ENCODE data around the gene FGF11. TPM values are rescaled to one million over a fixed set of nuclear protein-coding genes. Genes with fewer than 3 reads are reported as not detected.

The FGF11 gene
- total and polyA plus RNA-seq, 2 donors (not counting 1 experiment from before 2014, with no cell fraction given): 0.33 to 0.87 TPM

- no peak within 1 kb of the TSS for H3K4me2 ChIP-seq (ENCODE audit: extremely low read depth, insufficient read depth, low read length)
- no peaks in the 10 kb centered on the region for H3K27me3 ChIP-seq (ENCODE audit: control insufficient read depth, insufficient read depth, low read length)
- no peak within 1 kb of the TSS for H3K27ac ChIP-seq (ENCODE audit: insufficient read depth, low read length)
- no peaks in the 10 kb centered on the region for H3K9me3 ChIP-seq (ENCODE audit: control insufficient read depth, insufficient read depth, low read depth, low read length)
- no peak for DNase-seq (ENCODE audit: low read depth in 2 of 2)
- no peak for TF ChIP-seq CTCF (conservative IDR thresholded peaks at IDR 0.05 in 1 of 2, IDR thresholded peaks at IDR 0.05 in 1 of 2; ENCODE audit: low read depth in 1 of 2, low read length in 2 of 2)
- no peak for TF ChIP-seq EZH2 (IDR thresholded peaks at IDR 0.05; ENCODE audit: low read length, missing control alignments)
- no peaks in the 10 kb centered on the region for H3K36me3 ChIP-seq (ENCODE audit: control insufficient read depth, insufficient read depth, low read length)
- H3K9ac ChIP-seq (ENCODE audit: insufficient read depth, low read length): no peak within 1 kb of the TSS
- no peak within 1 kb of the TSS for H3K4me3 ChIP-seq (replicated peaks in 1 of 4; ENCODE audit: control extremely low read depth in 1 of 4, insufficient read depth in 1 of 4, low read depth in 3 of 4, low read length in 4 of 4)
- no peaks in the 10 kb centered on the region for H4K20me1 ChIP-seq (ENCODE audit: control insufficient read depth, extremely low read depth, insufficient read depth, low read length)
- no peaks in the 10 kb centered on the region for H3K4me1 ChIP-seq (ENCODE audit: control insufficient read depth, extremely low read depth, insufficient read depth, low read length)
- H3K79me2 ChIP-seq (ENCODE audit: control insufficient read depth, insufficient read depth, low read length): no peaks in the 10 kb centered on the region
- H2AFZ ChIP-seq (ENCODE audit: low read length): no peak within 1 kb of the TSS
These were observed 10.8 kb upstream of the FGF11 start, which contains the start of gene SPEM3 for GRCh38 chr17:7428557-7428956. SPEM3 (plus strand) TSS chr17:7428857; CDS start chr17:7428903, 46 bp downstream.

DNA sequence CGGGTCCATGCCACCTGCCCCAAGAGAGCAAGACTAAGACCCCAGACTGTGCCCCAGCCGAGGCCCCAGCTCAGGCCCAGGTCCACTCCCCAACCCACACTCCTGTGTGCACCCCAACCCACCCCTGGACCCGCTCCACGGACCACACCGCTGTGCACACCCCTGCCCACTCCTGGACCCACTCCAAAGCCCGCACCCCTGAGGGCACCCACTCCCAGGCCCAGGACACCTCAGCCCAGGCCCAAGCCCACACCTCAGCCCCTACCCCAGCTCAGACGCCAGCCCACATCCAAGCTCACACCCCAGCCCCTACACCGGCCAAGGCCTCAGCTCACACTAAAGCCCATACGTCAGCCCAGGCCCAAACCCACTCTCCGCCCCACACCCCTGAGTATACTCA, 9.6 kb upstream of the FGF11 start:
- DNase-seq (ENCODE audit: low read depth in 2 of 2): no peak
- TF ChIP-seq EZH2 (IDR thresholded peaks at IDR 0.05; ENCODE audit: low read length, missing control alignments) (no peak), CTCF (conservative IDR thresholded peaks at IDR 0.05 in 1 of 2, IDR thresholded peaks at IDR 0.05 in 1 of 2; ENCODE audit: low read depth in 1 of 2, low read length in 2 of 2) (no peak)
- Histone ChIP-seq H3K36me3 (ENCODE audit: control insufficient read depth, insufficient read depth, low read length) (no peaks in the 10 kb centered on the region), H3K4me1 (ENCODE audit: control insufficient read depth, extremely low read depth, insufficient read depth, low read length) (no peaks in the 10 kb centered on the region), H3K9me3 (ENCODE audit: control insufficient read depth, insufficient read depth, low read depth, low read length) (no peaks in the 10 kb centered on the region), H2AFZ (ENCODE audit: low read length) (no peak overlapping the region), H3K79me2 (ENCODE audit: control insufficient read depth, insufficient read depth, low read length) (no peaks in the 10 kb centered on the region), H3K9ac (ENCODE audit: insufficient read depth, low read length) (no peak overlapping the region), H3K27ac (ENCODE audit: insufficient read depth, low read length) (no peak overlapping the region), H3K4me2 (ENCODE audit: extremely low read depth, insufficient read depth, low read length) (no peak overlapping the region), H3K4me3 (replicated peaks in 1 of 4; ENCODE audit: control extremely low read depth in 1 of 4, insufficient read depth in 1 of 4, low read depth in 3 of 4, low read length in 4 of 4) (no peak overlapping the region), H3K27me3 (ENCODE audit: control insufficient read depth, insufficient read depth, low read length) (no peaks in the 10 kb centered on the region), H4K20me1 (ENCODE audit: control insufficient read depth, extremely low read depth, insufficient read depth, low read length) (no peaks in the 10 kb centered on the region)

GRCh38 chr17:7431231-7431630, 8.1 kb upstream of the FGF11 start:
- no peak overlapping the region for H3K9ac ChIP-seq (ENCODE audit: insufficient read depth, low read length)
- no peaks in the 10 kb centered on the region for H3K4me1 ChIP-seq (ENCODE audit: control insufficient read depth, extremely low read depth, insufficient read depth, low read length)
- H3K4me3 ChIP-seq (replicated peaks in 1 of 4; ENCODE audit: control extremely low read depth in 1 of 4, insufficient read depth in 1 of 4, low read depth in 3 of 4, low read length in 4 of 4): no peak overlapping the region
- no peak overlapping the region for H3K27ac ChIP-seq (ENCODE audit: insufficient read depth, low read length)
- no peaks in the 10 kb centered on the region for H3K27me3 ChIP-seq (ENCODE audit: control insufficient read depth, insufficient read depth, low read length)
- H3K36me3 ChIP-seq (ENCODE audit: control insufficient read depth, insufficient read depth, low read length): no peaks in the 10 kb centered on the region
- H3K79me2 ChIP-seq (ENCODE audit: control insufficient read depth, insufficient read depth, low read length): no peaks in the 10 kb centered on the region
- TF ChIP-seq EZH2 (IDR thresholded peaks at IDR 0.05; ENCODE audit: low read length, missing control alignments): no peak
- TF ChIP-seq CTCF (conservative IDR thresholded peaks at IDR 0.05 in 1 of 2, IDR thresholded peaks at IDR 0.05 in 1 of 2; ENCODE audit: low read depth in 1 of 2, low read length in 2 of 2): no peak
- H3K4me2 ChIP-seq (ENCODE audit: extremely low read depth, insufficient read depth, low read length): no peak overlapping the region
- no peak overlapping the region for H2AFZ ChIP-seq (ENCODE audit: low read length)
- no peaks in the 10 kb centered on the region for H4K20me1 ChIP-seq (ENCODE audit: control insufficient read depth, extremely low read depth, insufficient read depth, low read length)
- no peaks in the 10 kb centered on the region for H3K9me3 ChIP-seq (ENCODE audit: control insufficient read depth, insufficient read depth, low read depth, low read length)
- no peak for DNase-seq (ENCODE audit: low read depth in 2 of 2)
